Natural killer cell (primary cell): Measurements from ENCODE around the gene IFNL1. TPM values are rescaled to one million over a fixed set of nuclear protein-coding genes. Genes with fewer than 3 reads are reported as not detected.
"Not testable (repeated sequence)": the region's sequence is repeated elsewhere in the genome, so short reads cannot be mapped to it uniquely, and the experiment has no call there.

Source experiments
- ATAC-seq, 3 donors: fragments of 150-1000 bp in 2 of 3; fragments of 200-7000 bp in 1 of 3; cut with Tn5 transposase; 1 replicate in 1 of 3; 2 replicates in 2 of 3; pipeline ENCODE4 v1.10.0; 2021; ENCODE audit warnings: mild to moderate bottlenecking in 2 of 3, moderate library complexity in 2 of 3
- DNase-seq, 2 donors: peaks; one replicate each; pipeline versions ENCODE4 v3.0.0 to v3.0.0-alpha.2; 2013 to 2021; ENCODE audit warnings: mixed read lengths in 1 of 2
- H3K27ac ChIP-seq: one replicate; pipeline ENCODE4 v1.5.1; 2013; ENCODE audit warnings: mild to moderate bottlenecking, low read length
- H3K27me3 ChIP-seq: one replicate; pipeline ENCODE4 v1.6.1; 2013; ENCODE audit warnings: low read length; ENCODE audit not compliant: control insufficient read depth, insufficient read depth
- H3K36me3 ChIP-seq: one replicate; pipeline ENCODE4 v1.6.1; 2013; ENCODE audit warnings: low read length; ENCODE audit not compliant: control insufficient read depth, insufficient read depth
- H3K4me1 ChIP-seq: one replicate; pipeline ENCODE4 v1.6.1; 2013; ENCODE audit warnings: low read length; ENCODE audit not compliant: control insufficient read depth, insufficient read depth
- H3K4me3 ChIP-seq: one replicate; pipeline ENCODE4 v1.5.1; 2013; ENCODE audit warnings: low read length
- H3K9me3 ChIP-seq: one replicate; pipeline ENCODE4 v1.6.1; 2013; ENCODE audit warnings: low read length; ENCODE audit not compliant: control insufficient read depth, insufficient read depth
- H3K27ac Mint-ChIP-seq, 2 donors: one replicate each; pipeline ENCODE4 v1.8.0; 2022; ENCODE audit warnings: mild to moderate bottlenecking in 2 of 2, mixed read lengths in 2 of 2, moderate library complexity in 1 of 2
- H3K27me3 Mint-ChIP-seq, 2 donors: one replicate each; pipeline ENCODE4 v1.8.0; 2022; ENCODE audit warnings: low read depth in 2 of 2, mixed read lengths in 2 of 2
- H3K36me3 Mint-ChIP-seq: one replicate; pipeline ENCODE4 v1.8.0; 2022; ENCODE audit warnings: mixed read lengths
- H3K4me1 Mint-ChIP-seq, 2 donors: one replicate each; pipeline ENCODE4 v1.8.0; 2022; ENCODE audit warnings: mixed read lengths in 2 of 2
- H3K4me3 Mint-ChIP-seq: one replicate; pipeline ENCODE4 v1.8.0; 2022; ENCODE audit warnings: mild to moderate bottlenecking, moderate library complexity, mixed read lengths
- H3K9me3 Mint-ChIP-seq, 2 donors: one replicate each; pipeline ENCODE4 v1.8.0; 2022; ENCODE audit warnings: mixed read lengths in 2 of 2
- CTCF ChIP-seq: fragments of 200-600 bp; IDR thresholded peaks from one replicate; pipeline ENCODE4 v1.8.0; 2022; ENCODE audit warnings: antibody characterized with exemption
- WGBS: methylation state at CpG from one replicate; pipeline ENCODE4 v1.1.7; 2013; ENCODE audit warnings: missing lambda C conversion rate; ENCODE audit not compliant: insufficient coverage; 5-methylcytosine and 5-hydroxymethylcytosine counted together
- intact Hi-C: fragments of 100-400 bp; cut with micrococcal nuclease; formaldehyde crosslinking; loops from one replicate; pipeline ENCODE4 v1.14.2; 2022
- total RNA-seq, 4 donors: library from RNA; stranded (reverse); fragments of 120-200 nt in 1 of 4; gene quantifications; one replicate each; pipeline versions ENCODE4 v1.2.3 to v1.2.4, GENCODE V29; 2013 to 2022

IFNL1 gene
- total RNA-seq, 3 donors from 2014 or later (not counting 1 experiment from before 2014, with no cell fraction given): 0.33 to 1.4 TPM; not detected in 1

- Mint-ChIP-seq H3K36me3 (no peaks in the 10 kb centered on the region), H3K4me3 (no peak overlapping the region), H3K27me3 (no peaks in the 10 kb centered on the region), H3K27ac (no peak overlapping the region), H3K9me3 (no peaks in the 10 kb centered on the region), H3K4me1 (peaks cover 42 to 47% of the 10 kb centered on the region in 2 donors)
- Histone ChIP-seq H3K27me3 (no peaks in the 10 kb centered on the region), H3K4me1 (peaks cover 75% of the 10 kb centered on the region), H3K4me3 (no peak overlapping the region), H3K27ac (no peak overlapping the region), H3K36me3 (peaks cover 41% of the 10 kb centered on the region), H3K9me3 (no peaks in the 10 kb centered on the region)
- no peak for DNase-seq
- WGBS: 86% methylated on average over 5 of the region's 7 CpGs
- no peak for ATAC-seq
- intact Hi-C loops: no loop called here
- TF ChIP-seq CTCF: no peak
These were observed 36.1 kb downstream of the IFNL1 start for GRCh38 chr19:39332293-39332692.

GRCh38 chr19:39332738-39333137 is 36.5 kb downstream of the IFNL1 start:
- peak overlapping the region; percentile 47 for H3K4me3 Mint-ChIP-seq
- H3K9me3 Mint-ChIP-seq, H3K27me3 ChIP-seq, H3K4me3 ChIP-seq, ATAC-seq, H3K27me3 Mint-ChIP-seq, H3K9me3 ChIP-seq, DNase-seq, H3K27ac ChIP-seq, intact Hi-C loops, H3K36me3 Mint-ChIP-seq: not testable (repeated sequence)
- H3K4me1 ChIP-seq: peaks cover 73% of the 10 kb centered on the region
- peaks cover 42 to 46% of the 10 kb centered on the region in 2 donors for H3K4me1 Mint-ChIP-seq
- H3K36me3 ChIP-seq: peaks cover 37% of the 10 kb centered on the region
- peak overlapping the region; percentile 29 to 100 for H3K27ac Mint-ChIP-seq
- 89% methylated on average over 6 of the region's 6 CpGs for WGBS

- Histone ChIP-seq H3K27me3 (no peaks in the 10 kb centered on the region), H3K27ac (no peak overlapping the region)
- intact Hi-C loops: no loop called here
These were observed 37.3 kb downstream of the IFNL1 start for GRCh38 chr19:39333507-39333906.

GRCh38 chr19:39334444-39334976 is 38.3 kb downstream of the IFNL1 start:
- H3K9me3 Mint-ChIP-seq: no peaks in the 10 kb centered on the region
- WGBS: 68% methylated on average over 5 of the region's 5 CpGs
- TF ChIP-seq CTCF: no peak
- Histone ChIP-seq H3K4me3 (peak overlapping the region; percentile 77), H3K9me3 (no peaks in the 10 kb centered on the region), H3K4me1 (peaks cover 55% of the 10 kb centered on the region), H3K36me3 (peaks cover 21% of the 10 kb centered on the region), H3K27ac (peak overlapping the region; percentile 85), H3K27me3 (no peaks in the 10 kb centered on the region)
- ATAC-seq (no peak), DNase-seq (no peak)
- no peaks in the 10 kb centered on the region for H3K36me3 Mint-ChIP-seq
- H3K27me3 Mint-ChIP-seq: no peaks in the 10 kb centered on the region
- H3K4me1 Mint-ChIP-seq: peaks cover 32 to 39% of the 10 kb centered on the region in 2 donors
- peak overlapping the region; percentile 97 to 100 for H3K27ac Mint-ChIP-seq
- peak overlapping the region; percentile 98 for H3K4me3 Mint-ChIP-seq
- intact Hi-C loops: no loop called here

More at GRCh38 chr19:39333507-39333906, 37.3 kb downstream of the IFNL1 start:
- no peak for ATAC-seq
- no peaks in the 10 kb centered on the region for H3K27me3 Mint-ChIP-seq
- H3K27ac Mint-ChIP-seq: peak overlapping the region; percentile 29 to 100
- H3K4me3 Mint-ChIP-seq: peak overlapping the region; percentile 47
- TF ChIP-seq CTCF: no peak
- DNase-seq: no peak
- H3K4me1 ChIP-seq: peaks cover 65% of the 10 kb centered on the region
- H3K36me3 ChIP-seq: peaks cover 31% of the 10 kb centered on the region
- 97% methylated on average over 6 of the region's 6 CpGs for WGBS
- H3K36me3 Mint-ChIP-seq: no peaks in the 10 kb centered on the region
- no peaks in the 10 kb centered on the region for H3K9me3 Mint-ChIP-seq
- no peak overlapping the region for H3K4me3 ChIP-seq
- H3K4me1 Mint-ChIP-seq: peaks cover 37 to 47% of the 10 kb centered on the region in 2 donors
- no peaks in the 10 kb centered on the region for H3K9me3 ChIP-seq
